Ramos (cell line): ENCODE measurements around the gene LRRC18.

Experiments
- in situ Hi-C: fragments of 300-500 bp; cut with MboI; formaldehyde crosslinking; loops from one replicate; pipeline ENCODE4 v1.14.3; 2022; ENCODE audit warnings: low sequenced_read_pairs; ENCODE audit not compliant: unreplicated experiment

Gene LRRC18

DNA sequence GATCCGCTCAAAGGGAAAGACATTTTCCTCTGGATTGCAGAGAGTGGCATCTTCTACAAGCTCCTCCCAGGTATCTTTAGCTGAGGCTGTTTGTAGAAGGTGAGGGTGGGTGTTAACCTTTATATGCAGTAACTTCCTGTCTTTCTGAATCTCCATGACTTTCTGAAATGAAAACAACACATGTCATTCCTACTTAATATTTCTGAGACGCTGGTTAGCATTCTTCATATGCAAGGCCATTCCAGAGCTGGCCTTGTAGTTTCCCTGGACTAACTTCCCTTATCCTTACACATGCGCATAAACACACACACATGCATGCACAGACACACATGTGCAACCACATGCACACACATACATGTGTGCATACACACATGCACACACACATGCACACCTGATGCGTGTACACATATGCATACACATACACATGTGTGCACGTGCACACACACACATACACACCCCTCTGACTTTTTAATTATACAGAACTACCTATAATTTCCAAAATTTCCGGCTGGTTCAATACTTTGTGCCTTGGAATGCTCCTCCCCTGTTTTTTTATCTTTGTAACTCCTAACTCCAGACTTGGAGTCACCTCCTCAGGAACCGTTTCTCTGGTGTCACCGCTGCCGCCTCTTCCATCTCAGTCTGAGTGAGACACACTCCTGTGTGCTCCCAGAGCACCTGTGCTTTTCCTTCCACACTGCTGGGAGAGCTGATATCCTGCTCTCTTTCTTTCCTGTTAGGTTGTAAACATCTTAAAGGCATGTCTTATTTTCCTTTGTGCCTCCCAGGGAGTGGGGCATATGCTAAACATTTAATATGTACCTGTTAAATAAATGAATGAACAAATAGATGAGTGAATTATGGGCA lies 55.2 kb downstream of the LRRC18 start:
- in situ Hi-C loops: no loop called here

DNA sequence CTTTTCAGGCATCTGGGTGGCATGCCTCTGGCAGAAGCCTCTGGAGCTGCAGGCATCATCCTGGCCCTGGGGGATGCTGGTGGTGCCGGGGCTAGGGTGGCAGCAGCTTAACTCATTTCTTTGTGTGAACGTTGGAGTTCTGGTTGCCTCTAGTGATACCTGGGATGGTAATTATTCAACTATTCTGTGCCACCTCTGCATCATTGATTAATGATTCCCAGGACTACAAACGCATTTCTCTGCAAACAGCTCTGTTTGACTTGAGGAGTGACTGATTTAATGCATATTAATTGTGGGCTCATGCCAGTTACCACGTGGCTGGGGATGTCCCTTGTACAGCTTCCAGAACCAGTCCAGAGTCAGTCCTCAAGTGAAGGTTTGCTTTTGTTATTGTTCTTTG lies 55.9 kb downstream of the LRRC18 start:
- in situ Hi-C loops: no loop called here

DNA sequence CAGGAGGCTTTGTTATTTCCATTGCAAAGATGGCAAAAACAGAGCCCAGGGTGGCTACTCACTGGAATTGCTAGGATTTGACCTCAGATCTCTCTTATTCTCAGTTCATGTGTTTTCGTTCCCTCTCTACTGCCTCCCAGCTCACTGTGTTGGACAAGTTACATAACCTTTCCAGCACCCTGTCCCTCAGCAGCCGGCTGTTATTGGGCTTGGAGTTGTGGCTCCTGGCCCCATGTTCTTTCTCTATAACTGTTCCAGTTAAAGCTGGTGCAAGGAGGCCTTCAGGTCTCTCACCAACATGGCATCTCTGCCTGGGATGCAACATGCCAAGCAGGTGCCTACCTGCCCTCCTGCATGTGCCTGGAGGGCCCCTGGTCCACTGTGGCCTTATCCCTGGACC lies 56.8 kb downstream of the LRRC18 start:
- in situ Hi-C loops: no loop called here

DNA sequence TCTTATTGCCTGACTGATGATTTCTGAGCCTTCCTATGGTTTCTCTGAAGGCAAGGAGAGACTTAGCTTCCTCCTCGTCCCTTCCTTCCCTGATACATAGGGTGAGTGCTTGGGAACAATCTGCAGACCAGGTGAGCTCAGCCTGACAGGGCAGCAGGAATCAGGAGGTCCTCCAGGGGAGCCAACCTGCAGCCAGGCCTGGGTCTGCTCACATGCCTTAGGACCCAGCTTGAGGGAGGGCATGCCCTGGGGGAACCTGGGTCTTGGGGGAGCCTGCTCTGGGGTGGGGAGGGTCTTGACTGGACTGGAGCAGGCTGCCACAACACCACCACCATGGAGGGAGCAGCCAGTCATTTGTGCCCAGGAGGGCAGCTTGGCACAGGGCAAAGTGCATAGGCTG lies 57.7 kb downstream of the LRRC18 start:
- in situ Hi-C loops: no loop called here

DNA sequence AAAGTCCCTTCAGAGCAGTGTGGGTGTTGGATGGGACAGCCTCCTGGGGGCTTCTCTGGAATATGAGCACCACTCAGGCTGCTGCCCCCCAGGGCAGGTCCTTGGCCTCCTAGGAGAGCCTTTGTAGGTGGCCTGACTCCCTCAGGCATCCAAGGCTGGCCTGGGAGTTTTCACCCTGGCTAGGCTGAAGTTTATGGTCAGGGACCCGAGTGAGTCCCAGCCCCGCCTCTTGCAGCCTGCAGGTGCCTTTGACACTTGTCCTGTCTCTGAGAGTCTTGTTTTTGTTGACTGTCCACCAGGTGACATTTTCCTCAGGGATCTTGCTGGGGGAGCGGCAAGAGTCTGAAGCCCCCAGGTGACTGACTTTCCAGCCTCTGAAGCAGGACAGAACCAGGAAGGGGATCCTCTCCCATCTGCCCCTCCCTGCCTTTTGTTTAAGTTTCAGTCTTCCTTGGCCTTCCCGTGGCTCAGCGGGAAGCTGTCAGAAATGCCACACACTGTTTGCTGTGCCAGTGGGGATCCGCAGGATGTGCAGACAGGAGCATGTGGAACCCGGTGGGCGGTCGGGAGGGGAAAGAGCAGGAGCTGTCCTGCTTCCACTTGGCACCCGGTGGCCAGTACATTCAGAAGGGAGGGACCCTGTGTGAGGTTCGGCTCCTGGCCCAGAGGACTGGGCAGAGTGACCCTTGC lies 59.5 kb downstream of the LRRC18 start:
- in situ Hi-C loops: no loop called here

DNA sequence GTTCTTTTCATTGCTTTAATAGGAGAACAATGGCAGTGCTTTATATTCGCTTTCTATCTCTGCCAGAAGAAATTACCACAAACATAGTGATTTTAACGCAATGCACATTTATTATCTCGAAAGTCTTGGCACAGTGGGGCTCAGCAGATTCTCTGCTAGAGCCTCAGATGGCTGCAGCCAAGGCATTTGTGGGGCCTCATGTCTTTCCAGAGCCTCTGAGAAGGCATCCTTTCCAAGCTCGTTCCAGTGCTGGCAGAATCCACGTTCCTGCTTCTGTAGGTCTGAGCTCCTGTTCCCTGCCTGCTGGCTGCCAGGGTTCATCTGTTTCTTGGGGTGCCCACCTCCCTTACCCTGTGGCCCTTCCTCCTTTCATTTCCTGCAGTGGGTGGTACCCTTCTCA lies 60.2 kb downstream of the LRRC18 start:
- in situ Hi-C loops: no loop called here

DNA sequence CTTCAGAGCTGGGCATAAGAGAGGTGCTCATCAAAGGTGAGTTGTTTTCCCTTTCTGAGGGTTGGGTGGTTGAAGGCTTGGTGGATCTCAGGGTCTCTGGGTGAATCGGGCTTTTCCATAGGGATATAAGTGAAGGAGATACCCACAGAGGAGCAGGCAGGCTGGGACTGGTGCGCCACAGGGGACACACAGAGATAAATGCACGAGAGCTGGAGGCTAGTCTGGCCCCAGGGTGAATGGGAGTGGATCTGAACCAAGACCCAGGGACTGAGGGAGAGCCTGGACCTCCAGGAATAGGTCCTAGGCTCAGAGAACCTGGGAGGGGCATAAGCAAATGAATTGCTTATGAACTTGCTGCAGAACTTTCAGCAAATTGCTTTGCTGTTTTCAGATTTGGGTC lies 61.5 kb downstream of the LRRC18 start:
- in situ Hi-C loops: no loop called here

DNA sequence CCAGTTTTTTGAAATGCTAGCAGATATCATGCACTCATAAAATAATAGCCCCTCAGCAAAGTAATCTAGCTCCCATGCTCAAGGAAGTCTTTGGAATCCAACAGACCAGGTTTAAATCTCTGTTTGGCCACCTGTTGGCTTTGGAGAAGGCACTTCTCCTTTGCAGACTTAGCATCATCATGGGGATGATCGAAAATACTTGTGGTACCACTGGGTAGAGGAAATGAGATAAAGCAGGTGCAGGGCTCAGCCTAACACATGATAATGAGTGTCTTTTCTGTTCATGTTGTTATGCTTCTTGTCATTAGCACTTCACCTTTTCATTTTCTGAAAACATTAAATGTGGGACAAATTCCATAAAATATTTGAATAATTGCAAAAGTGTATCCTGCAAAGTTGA lies 67.4 kb downstream of the LRRC18 start:
- in situ Hi-C loops: no loop called here
